ENCODE data around the gene MYOM3.

Gene MYOM3

DNA sequence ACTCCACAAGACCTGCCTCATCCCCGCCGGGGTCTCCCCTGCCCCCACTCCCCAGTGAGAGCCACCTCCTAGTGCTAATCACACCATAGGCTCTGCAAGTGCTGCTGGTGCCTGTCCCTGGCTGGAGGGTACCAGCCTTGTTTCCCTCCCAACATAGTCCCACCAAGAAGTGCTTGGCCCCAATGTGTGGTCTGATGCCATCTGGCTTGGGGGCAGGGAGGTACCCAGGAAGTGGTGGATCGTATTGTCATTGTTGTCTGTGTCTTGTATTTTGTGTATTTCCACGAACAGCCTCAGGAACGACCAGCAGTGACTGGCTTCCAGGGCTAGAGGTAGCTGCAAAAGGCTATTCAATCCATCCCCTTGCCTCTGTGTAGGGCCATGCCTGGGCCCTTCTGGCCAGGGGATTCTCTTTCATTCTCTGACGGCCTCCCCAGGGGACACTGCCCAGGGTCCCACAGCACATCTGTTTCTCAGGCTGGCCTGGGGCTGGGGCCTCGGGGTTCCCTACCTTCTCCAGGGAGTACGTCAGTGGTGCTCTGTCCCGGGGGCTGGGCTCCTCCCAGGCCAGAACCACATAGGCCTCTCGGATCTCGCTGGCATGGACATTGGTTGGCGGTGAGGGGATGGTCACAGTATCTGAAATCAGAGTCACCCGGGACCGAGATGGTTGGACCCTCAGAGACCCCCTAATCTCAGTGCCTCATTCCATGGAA lies 22.8 kb downstream of the MYOM3 start:
- no peak overlapping the region for H3K4me3 Mint-ChIP-seq
- H3K36me3 Mint-ChIP-seq (ENCODE audit: low read depth) = no peaks in the 10 kb centered on the region
- H3K9me3 Mint-ChIP-seq = no peaks in the 10 kb centered on the region
- H3K27ac Mint-ChIP-seq = no peak overlapping the region
- H3K27me3 Mint-ChIP-seq = no peaks in the 10 kb centered on the region
- peaks cover 4% of the 10 kb centered on the region for H3K4me1 Mint-ChIP-seq (ENCODE audit: low read depth)

DNA sequence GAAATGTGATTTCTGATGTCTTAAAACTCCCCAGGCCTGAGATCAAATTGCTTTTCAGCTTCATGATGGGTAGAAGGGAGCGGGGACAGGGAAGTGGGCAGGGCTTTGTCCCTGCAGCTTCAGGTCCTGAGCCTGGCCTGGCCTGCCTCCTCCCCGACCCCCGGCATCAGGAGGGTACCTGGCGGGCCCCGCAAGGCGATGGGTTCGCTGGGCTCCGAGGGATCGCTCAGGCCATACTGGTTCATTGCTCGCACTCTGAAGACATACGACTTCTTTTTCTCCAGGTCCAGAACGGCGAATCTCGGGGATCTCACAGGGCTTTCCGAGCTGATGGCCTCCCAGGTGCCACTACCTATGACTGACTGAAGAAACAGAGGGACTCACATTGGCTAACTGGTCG lies 25.5 kb downstream of the MYOM3 start:
- no peak overlapping the region for H3K27ac Mint-ChIP-seq
- no peaks in the 10 kb centered on the region for H3K4me1 Mint-ChIP-seq (ENCODE audit: low read depth)
- no peak overlapping the region for H3K4me3 Mint-ChIP-seq
- no peaks in the 10 kb centered on the region for H3K36me3 Mint-ChIP-seq (ENCODE audit: low read depth)
- H3K9me3 Mint-ChIP-seq = no peaks in the 10 kb centered on the region
- H3K27me3 Mint-ChIP-seq = no peaks in the 10 kb centered on the region

GRCh38 chr1:24085546-24085945 lies 26.4 kb downstream of the MYOM3 start:
- Mint-ChIP-seq H3K4me3 (no peak overlapping the region), H3K36me3 (ENCODE audit: low read depth) (no peaks in the 10 kb centered on the region), H3K4me1 (ENCODE audit: low read depth) (no peaks in the 10 kb centered on the region), H3K27me3 (no peaks in the 10 kb centered on the region), H3K27ac (no peak overlapping the region), H3K9me3 (no peaks in the 10 kb centered on the region)

DNA sequence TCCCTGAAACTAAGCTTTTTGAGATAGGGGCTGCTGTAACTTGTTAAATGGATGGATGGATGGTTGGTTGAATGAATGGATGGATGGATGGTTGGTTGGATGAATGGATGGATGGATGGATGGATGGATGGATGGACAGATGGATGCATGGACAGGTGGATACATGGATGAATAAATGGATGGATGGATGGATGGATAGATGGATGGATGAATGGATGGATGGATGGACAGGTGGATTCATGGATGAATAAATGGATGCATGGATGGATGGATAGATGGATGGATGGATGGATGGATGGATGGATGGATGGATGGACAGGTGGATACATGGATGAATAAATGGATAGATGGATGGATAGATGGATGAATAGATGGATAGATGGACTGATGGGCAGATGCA lies 26.9 kb downstream of the MYOM3 start:
- Mint-ChIP-seq H3K27ac (no peak overlapping the region), H3K4me1 (ENCODE audit: low read depth) (no peaks in the 10 kb centered on the region), H3K36me3 (ENCODE audit: low read depth) (no peaks in the 10 kb centered on the region), H3K27me3 (no peaks in the 10 kb centered on the region), H3K9me3 (no peaks in the 10 kb centered on the region), H3K4me3 (no peak overlapping the region)

GRCh38 chr1:24084050-24084449 lies 27.9 kb downstream of the MYOM3 start:
- H3K4me1 Mint-ChIP-seq (ENCODE audit: low read depth) = no peaks in the 10 kb centered on the region
- H3K9me3 Mint-ChIP-seq = no peaks in the 10 kb centered on the region
- no peak overlapping the region for H3K27ac Mint-ChIP-seq
- no peaks in the 10 kb centered on the region for H3K27me3 Mint-ChIP-seq
- H3K36me3 Mint-ChIP-seq (ENCODE audit: low read depth) = no peaks in the 10 kb centered on the region
- no peak overlapping the region for H3K4me3 Mint-ChIP-seq

- Mint-ChIP-seq H3K36me3 (ENCODE audit: low read depth) (no peaks in the 10 kb centered on the region), H3K27ac (no peak overlapping the region), H3K27me3 (no peaks in the 10 kb centered on the region), H3K4me1 (ENCODE audit: low read depth) (no peaks in the 10 kb centered on the region), H3K4me3 (no peak overlapping the region), H3K9me3 (no peaks in the 10 kb centered on the region)
Measured at GRCh38 chr1:24082372-24082771, 29.6 kb downstream of the MYOM3 start.

DNA sequence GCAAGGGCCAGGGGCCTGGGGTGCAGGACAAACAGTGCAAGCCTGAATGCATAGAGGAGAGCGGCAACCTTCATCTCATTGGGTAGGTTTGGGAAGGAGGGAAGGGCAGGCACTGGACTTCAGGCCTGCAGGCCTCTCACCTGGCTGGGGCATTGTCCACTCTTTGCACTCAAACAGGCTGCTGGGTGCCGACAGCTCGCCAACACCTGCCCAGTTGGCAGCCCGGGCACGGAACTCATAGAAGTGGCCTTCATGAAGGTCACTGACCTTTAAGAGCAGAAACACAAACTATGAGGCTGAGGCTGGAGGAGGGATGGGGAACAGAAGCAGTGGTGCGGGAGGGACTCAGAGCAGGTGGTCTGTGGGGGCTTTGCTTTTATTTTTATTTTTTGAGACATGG lies 30.7 kb downstream of the MYOM3 start:
- Mint-ChIP-seq H3K4me3 (no peak overlapping the region), H3K9me3 (no peaks in the 10 kb centered on the region), H3K27me3 (no peaks in the 10 kb centered on the region), H3K27ac (no peak overlapping the region), H3K4me1 (ENCODE audit: low read depth) (no peaks in the 10 kb centered on the region), H3K36me3 (ENCODE audit: low read depth) (no peaks in the 10 kb centered on the region)

GRCh38 chr1:24080131-24080530 lies 31.8 kb downstream of the MYOM3 start:
- Mint-ChIP-seq H3K4me3 (no peak overlapping the region), H3K9me3 (no peaks in the 10 kb centered on the region), H3K27me3 (no peaks in the 10 kb centered on the region), H3K27ac (no peak overlapping the region), H3K36me3 (ENCODE audit: low read depth) (no peaks in the 10 kb centered on the region), H3K4me1 (ENCODE audit: low read depth) (no peaks in the 10 kb centered on the region)

- Mint-ChIP-seq H3K27ac (no peak overlapping the region), H3K4me1 (ENCODE audit: low read depth) (no peaks in the 10 kb centered on the region), H3K9me3 (no peaks in the 10 kb centered on the region), H3K4me3 (no peak overlapping the region), H3K36me3 (ENCODE audit: low read depth) (no peaks in the 10 kb centered on the region), H3K27me3 (no peaks in the 10 kb centered on the region)
Measured at GRCh38 chr1:24077278-24077978, 34.5 kb downstream of the MYOM3 start.

GRCh38 chr1:24075946-24076345 lies 36.0 kb downstream of the MYOM3 start:
- Mint-ChIP-seq H3K4me1 (ENCODE audit: low read depth) (no peaks in the 10 kb centered on the region), H3K27ac (no peak overlapping the region), H3K27me3 (no peaks in the 10 kb centered on the region), H3K4me3 (no peak overlapping the region), H3K36me3 (ENCODE audit: low read depth) (no peaks in the 10 kb centered on the region), H3K9me3 (no peaks in the 10 kb centered on the region)

DNA sequence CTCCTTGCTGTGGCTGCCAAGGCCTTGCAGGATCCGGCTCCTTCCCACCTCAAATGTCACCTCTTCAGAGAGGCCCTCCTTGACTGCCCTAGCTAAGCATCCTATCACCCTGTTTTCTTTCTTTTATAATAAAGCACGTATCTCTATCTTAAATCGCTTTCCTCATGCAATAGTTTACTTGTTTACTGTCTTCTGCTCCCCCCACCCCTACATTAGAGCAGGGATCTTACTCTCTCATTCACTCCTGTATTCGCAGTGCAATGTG lies 36.4 kb downstream of the MYOM3 start:
- H3K36me3 Mint-ChIP-seq (ENCODE audit: low read depth) = no peaks in the 10 kb centered on the region
- no peaks in the 10 kb centered on the region for H3K9me3 Mint-ChIP-seq
- no peaks in the 10 kb centered on the region for H3K27me3 Mint-ChIP-seq

GRCh38 chr1:24074817-24075589 lies 36.9 kb downstream of the MYOM3 start:
- no peak overlapping the region for H3K4me3 Mint-ChIP-seq
- H3K36me3 Mint-ChIP-seq (ENCODE audit: low read depth) = no peaks in the 10 kb centered on the region
- H3K9me3 Mint-ChIP-seq = no peaks in the 10 kb centered on the region
- no peaks in the 10 kb centered on the region for H3K4me1 Mint-ChIP-seq (ENCODE audit: low read depth)
- no peak overlapping the region for H3K27ac Mint-ChIP-seq
- no peaks in the 10 kb centered on the region for H3K27me3 Mint-ChIP-seq

More for the DNA sequence above, 36.4 kb downstream of the MYOM3 start:
- Mint-ChIP-seq H3K27ac (no peak overlapping the region), H3K4me1 (ENCODE audit: low read depth) (no peaks in the 10 kb centered on the region), H3K4me3 (no peak overlapping the region)

DNA sequence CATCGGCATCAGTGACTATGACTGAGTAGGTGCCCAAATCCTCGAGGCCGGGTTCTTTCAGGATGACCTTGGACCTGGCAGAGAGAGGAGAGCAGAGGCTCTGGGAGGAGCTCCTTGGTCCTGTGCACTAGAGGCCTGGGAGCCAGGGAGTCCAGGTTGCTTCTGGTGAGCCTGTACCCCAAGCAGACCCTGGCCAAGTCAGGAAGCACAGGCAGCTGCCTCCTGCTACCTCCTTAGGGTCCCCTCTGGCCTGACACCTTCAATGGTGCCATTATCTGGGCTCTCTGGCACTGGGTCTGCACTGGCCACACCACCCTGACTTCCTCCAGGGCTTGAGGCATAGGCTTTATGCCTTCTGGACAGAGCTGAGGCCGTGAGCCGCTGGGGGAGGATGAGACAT lies 37.7 kb downstream of the MYOM3 start:
- H3K36me3 Mint-ChIP-seq (ENCODE audit: low read depth) = no peaks in the 10 kb centered on the region
- H3K9me3 Mint-ChIP-seq = no peaks in the 10 kb centered on the region
- H3K4me1 Mint-ChIP-seq (ENCODE audit: low read depth) = no peaks in the 10 kb centered on the region
- peaks cover under 1% of the 10 kb centered on the region for H3K27me3 Mint-ChIP-seq
- H3K27ac Mint-ChIP-seq = no peak overlapping the region
- no peak overlapping the region for H3K4me3 Mint-ChIP-seq

- H3K27me3 Mint-ChIP-seq = peaks cover 3% of the 10 kb centered on the region
- no peaks in the 10 kb centered on the region for H3K4me1 Mint-ChIP-seq (ENCODE audit: low read depth)
- no peak overlapping the region for H3K4me3 Mint-ChIP-seq
- no peak overlapping the region for H3K27ac Mint-ChIP-seq
- no peaks in the 10 kb centered on the region for H3K36me3 Mint-ChIP-seq (ENCODE audit: low read depth)
- H3K9me3 Mint-ChIP-seq = no peaks in the 10 kb centered on the region
Measured at GRCh38 chr1:24071941-24072340, 40.0 kb downstream of the MYOM3 start.

- Mint-ChIP-seq H3K4me1 (ENCODE audit: low read depth) (no peaks in the 10 kb centered on the region), H3K4me3 (no peak overlapping the region), H3K27me3 (peaks cover 3% of the 10 kb centered on the region), H3K27ac (no peak overlapping the region), H3K9me3 (no peaks in the 10 kb centered on the region), H3K36me3 (ENCODE audit: low read depth) (no peaks in the 10 kb centered on the region)
Measured at GRCh38 chr1:24070821-24071393, 41.0 kb downstream of the MYOM3 start.

All from stimulated activated naive CD8-positive, alpha-beta T cell treated with anti-CD3 and anti-CD28 coated beads, Interleukin-15, Interleukin-2, amounts not matched to agents 100 ng/mL and 50 ng/mL, for 24 hours (primary cell).